Suprapubic skin (tissue), 3 donors: ENCODE results near the gene CD47.

Source experiments
- CTCF ChIP-seq, 2 donors: fragments of 200-600 bp in 1 of 2; fragments of 450-650 bp in 1 of 2; sonication (generic) in 1 of 2; IDR thresholded peaks; one replicate each; pipeline ENCODE4 v1.5.1; 2016 to 2019; ENCODE audit warnings: antibody characterized with exemption in 2 of 2, mild to moderate bottlenecking in 1 of 2, moderate library complexity in 1 of 2
- POLR2A ChIP-seq, 2 donors: fragments of 450-650 bp; IDR thresholded peaks; one replicate each; pipeline ENCODE4 v1.6.1; 2017; ENCODE audit warnings: antibody characterized with exemption in 2 of 2, mild to moderate bottlenecking in 2 of 2, moderate library complexity in 2 of 2

GRCh38 chr3:107994956-107995715, 95.7 kb downstream of the CD47 start:
- TF ChIP-seq CTCF (IDR thresholded peaks at IDR 0.05) (no peak), POLR2A (IDR thresholded peaks at IDR 0.05) (no peak)
